ENCODE data around the gene LCE6A. TPM values are rescaled to one million over a fixed set of nuclear protein-coding genes. Genes with fewer than 3 reads are reported as not detected.

LCE6A gene
- polyA plus RNA-seq, 4 donors: not detected

DNA sequence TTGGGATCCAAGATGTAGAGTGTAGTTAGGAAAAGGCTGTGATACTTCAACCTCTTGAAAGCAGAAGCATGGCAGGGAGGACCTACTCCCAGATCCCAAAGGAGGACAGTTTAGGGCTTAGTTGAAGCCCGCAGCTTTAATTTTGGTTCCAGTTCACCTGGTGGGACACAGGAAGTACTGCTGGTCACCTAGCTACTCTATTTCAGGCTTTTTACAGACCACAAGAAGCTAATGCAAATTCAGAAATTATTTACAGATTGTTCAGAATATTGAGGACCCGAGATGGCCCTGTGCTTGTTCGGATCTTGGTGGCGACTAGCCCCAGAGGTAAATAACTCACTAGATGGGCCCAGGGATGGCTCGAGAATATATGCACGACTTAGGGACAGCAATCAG, 29.1 kb downstream of the LCE6A start:
- DNase-seq (ENCODE audit: low read depth in 4 of 4, low spot score in 3 of 4): no peak

DNA sequence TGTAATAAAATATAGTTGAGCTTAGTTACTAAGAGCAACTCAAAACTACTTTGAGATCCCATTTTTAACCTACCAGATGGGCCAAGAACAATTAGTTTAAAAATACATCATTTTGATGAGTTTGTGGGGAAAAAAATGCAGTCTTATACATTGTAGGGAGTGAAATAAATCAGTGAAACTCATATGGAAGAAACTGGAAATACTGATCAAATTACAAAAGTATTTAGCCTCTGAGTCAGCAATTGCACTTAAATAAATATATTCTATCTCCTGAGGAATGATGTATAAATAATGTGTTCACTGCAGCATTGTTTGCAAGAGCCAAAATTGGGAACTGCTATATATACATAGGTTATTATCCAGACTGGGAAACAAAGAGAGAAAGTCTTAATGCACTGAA, 30.8 kb downstream of the LCE6A start:
- DNase-seq (ENCODE audit: low read depth in 4 of 4, low spot score in 3 of 4): no peak

DNA sequence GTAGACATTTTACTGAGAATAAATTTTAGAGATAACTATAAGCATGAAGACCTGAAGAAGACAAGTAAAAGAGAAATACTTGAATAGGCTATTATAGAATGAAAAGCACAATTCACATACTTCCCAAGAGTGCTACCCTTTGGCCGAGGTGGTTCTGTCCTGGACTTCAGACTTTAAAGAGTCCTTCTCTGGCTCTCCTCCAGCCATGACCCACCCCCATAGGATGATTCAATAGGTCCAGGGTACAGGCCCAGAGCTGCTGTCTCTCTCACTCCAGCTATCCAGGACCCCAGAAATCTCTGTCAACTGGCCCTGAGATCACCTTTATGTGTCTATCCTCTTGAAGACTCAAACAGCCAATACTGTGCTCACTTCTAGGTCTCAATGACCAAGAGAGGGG, 34.2 kb downstream of the LCE6A start:
- DNase-seq (ENCODE audit: low read depth in 4 of 4, low spot score in 3 of 4): no peak

DNA sequence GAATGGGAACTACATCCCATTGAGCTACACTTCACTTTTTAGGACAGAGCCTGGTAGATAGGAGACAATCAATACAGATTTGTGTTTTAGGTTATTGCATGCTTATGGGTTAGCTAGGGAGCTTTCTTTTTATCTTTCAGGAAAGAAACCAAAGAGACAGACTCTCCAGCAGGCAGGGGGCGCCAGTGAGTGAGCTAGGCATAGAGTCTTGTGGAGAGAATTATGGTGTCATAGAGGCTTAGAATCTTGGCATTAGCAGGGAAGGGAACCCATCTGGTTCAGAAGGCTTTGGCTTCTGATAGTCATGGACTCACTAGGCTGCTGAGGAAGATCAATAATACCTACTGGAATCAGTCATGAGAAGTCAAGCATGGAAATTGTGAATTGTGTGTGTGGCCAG, 35.4 kb downstream of the LCE6A start, which contains the start of gene SMCP:
SMCP (plus strand) TSS at position 281 of the 400 bp plus-strand sequence. CDS start 6,101 bp downstream, outside the sequence.
- no peak for DNase-seq (ENCODE audit: low read depth in 4 of 4, low spot score in 3 of 4)

DNA sequence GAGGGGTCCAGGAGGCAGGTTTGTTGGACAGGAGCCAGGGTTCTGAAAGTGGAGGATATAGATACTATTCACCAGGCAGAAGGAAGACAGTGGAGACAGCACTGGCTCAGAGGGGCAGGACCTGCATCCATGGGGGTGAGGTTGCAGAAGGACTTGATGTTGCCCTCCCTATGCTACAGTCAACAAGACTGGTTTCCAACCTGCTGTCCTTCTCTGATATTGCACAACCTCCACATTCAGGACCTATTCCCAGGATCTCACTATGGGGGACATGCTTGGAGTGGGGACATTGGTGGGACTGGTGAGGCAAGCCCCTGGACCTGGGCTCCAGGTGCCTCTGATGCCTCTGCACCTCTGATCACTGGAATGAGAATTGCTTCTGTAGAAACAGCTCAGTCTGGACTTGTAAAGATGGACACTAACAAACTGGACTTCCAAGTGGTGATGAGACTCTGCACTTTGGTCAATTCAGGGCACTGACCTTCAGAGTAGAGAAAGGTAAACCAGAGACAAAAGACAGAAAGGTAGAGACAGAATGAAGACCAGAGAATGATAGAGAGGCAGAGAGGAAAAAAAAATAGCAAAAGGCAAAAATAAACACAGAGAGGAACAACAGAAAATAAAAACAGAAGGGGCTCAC, 37.0 kb downstream of the LCE6A start:
- DNase-seq (ENCODE audit: low read depth in 4 of 4, low spot score in 3 of 4): no peak

DNA sequence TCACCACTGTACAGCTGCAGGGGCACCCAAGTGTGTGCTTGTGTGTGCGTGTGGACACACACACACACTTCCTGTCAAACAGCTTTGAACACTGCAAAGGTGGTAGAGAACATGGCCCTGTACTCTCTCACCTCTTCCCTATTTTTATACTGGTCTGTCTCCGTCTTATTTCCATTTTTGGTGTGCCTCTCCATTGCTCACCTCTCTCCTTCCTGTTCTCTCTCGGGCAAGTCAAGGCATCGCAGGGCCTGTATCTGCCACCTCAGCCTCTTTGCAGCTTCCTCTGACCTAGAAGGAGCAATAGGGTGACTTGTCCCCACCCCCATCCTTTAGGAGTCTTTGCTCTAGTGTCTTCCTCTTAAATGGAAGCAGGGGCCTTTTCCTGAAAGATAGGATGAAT, 37.7 kb downstream of the LCE6A start:
- DNase-seq (ENCODE audit: low read depth in 4 of 4, low spot score in 3 of 4): no peak

DNA sequence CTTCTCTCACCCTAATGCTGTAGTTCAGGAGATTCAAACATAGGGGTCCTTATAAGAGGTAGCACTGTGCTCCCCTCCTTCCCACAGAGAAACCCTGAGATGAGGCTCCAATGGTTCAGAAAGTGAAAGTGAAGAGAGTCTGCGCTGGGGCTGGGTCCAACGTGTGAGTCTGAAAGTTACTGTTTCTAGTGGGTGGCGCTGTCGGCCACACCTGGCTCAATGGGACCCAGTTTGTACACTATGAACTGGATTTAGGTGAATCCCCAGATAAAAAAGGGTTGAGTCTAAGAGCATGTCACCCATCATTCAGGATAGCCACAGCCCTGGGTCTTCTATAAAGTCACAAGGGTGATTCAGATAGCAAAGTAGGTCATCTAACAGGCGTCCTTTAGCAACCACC, 38.3 kb downstream of the LCE6A start:
- no peak for DNase-seq (ENCODE audit: low read depth in 4 of 4, low spot score in 3 of 4)

DNA sequence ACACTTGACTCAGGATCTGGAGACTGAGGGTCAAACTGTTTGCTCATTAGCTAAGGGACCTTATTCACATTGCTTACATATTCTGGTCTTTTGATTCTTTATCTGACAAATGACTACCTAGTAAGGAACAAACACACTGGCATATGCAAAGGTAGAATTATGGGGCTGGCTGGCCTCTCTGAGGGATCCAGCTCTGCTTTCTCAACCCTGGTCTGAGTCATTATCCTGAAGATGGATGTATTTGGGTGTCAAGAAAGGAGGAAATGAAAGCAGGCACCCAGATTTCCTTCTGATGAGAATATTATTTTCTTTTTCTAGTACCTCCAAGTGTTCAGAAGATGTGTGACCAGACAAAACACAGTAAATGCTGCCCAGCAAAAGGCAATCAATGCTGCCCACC, 41.4 kb downstream of the LCE6A start:
- DNase-seq (ENCODE audit: low read depth in 4 of 4, low spot score in 3 of 4): no peak

DNA sequence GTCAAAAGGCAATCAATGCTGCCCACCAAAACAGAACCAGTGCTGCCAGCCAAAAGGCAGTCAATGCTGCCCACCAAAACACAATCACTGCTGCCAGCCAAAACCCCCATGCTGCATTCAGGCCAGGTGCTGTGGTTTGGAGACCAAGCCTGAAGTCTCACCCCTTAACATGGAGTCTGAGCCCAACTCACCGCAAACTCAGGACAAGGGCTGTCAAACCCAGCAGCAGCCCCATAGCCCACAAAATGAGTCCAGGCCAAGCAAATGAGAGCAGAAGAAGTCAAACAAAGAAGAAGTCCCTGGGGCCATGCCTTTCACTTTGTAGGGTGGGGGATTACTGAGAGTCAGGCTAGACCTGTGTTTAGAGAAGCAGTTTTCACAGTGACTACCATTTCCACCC, 41.9 kb downstream of the LCE6A start:
- DNase-seq (ENCODE audit: low read depth in 4 of 4, low spot score in 3 of 4): no peak

DNA sequence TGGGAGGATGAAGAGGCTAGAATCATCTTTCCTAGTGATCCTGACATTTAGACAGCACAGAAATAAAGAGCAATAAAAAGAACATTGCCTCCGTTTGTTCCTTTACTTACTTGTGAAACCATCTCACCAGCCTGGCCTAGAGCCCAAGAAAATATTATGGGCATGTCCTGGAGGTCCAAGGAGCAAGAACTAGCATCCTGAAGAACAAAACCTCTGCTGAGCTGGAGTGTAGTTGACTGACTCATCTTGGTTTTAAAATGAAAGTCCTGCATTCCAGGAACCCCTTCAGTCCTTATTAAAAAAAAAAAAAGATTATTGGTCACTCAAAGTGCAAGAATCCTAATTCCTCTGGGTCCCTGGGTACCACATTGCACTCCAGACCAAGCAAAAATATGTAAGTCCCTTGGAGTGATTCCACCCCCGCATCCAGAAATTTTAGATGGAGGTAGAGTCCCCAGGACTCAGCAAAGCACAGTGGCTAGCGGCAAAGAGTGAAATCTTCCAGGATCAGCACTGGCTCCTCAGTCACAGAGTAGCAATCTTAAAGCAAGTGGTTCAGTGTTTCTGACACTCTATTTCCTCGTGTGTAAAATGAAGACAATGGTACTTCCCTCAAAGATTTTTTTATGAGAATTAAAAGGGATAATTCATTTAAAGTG, 42.4 kb downstream of the LCE6A start:
- no peak for DNase-seq (ENCODE audit: low read depth in 4 of 4, low spot score in 3 of 4)

DNA sequence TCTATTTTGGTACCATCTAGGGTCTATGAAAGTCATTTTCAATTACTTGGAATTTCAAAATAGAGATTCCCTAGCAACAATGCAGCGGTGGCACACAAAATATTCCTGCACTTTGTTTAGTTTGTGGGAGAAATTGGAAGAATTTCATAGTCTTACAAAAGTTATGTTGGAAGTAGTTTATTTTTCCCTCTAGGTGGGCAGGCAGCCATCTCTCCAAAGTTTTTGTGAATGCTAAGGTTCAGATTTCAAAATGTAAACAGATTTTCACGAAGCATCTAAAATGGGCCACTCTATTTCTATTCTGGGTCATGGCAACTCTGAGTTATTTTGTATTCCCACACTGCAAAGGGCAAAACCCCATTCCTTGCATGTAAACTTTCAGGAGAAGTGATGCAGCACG, 43.4 kb downstream of the LCE6A start:
- no peak for DNase-seq (ENCODE audit: low read depth in 4 of 4, low spot score in 3 of 4)

DNA sequence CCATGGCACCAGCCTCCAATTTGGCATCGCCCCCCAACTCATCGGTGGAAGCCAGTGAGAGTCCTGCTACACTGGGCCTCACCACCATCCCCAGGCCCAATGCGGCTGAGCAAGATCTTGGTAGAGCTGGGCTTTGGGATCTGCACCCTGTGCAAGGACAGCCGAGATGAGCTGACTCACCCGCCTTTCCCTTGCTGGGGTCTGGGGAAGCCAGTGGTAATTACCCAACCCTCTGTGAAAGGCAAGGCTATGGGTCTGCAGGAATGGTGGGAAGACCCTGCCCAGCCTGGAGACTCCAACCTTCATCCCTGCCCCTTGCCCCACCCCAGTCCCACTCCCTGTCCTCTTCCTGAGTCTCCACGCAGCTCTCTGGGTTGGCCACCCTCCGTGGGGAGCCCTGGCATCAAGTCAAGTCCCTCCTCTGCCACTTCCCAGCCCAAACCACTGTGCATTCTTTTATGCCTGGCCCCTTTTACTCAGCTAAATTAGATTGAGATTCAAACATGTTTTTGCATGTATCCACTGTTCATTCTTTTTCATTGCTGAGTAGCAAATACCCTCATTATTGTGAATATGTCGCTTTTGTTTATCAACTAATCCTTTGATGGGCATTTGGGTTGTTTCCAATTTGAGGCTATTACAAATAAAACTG, 44.2 kb downstream of the LCE6A start:
- no peak for DNase-seq (ENCODE audit: low read depth in 4 of 4, low spot score in 3 of 4)

DNA sequence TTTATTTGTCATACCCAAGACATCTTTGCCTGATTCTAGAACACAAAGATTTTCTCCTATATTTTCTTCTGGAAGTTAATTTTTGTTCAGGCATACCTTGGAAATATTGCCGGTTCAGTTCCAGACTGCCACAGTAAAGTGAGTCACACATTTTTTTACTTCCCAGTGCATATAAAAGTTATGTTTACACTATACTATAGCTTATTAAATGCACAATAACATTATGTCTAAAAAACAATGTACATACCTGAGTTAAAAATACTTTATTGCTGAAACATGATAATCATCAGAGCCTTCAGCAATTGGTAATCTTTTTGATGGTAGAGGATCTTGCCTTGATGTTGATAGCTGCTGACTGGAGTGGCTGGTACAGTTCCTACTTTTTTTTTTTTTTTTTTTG, 45.5 kb downstream of the LCE6A start:
- DNase-seq (ENCODE audit: low read depth in 4 of 4, low spot score in 3 of 4): no peak

Other genes with a start within 250 kb of the LCE6A start
- gene LCE3C, start 242.6 kb upstream of the LCE6A start, polyA plus RNA-seq (ENCODE audit: insufficient read length in 4 of 4): not detected
- not detected for gene LCE3B, start 229.0 kb upstream of the LCE6A start, polyA plus RNA-seq (ENCODE audit: insufficient read length in 4 of 4)
- not detected for gene LCE3A, start 219.8 kb upstream of the LCE6A start, polyA plus RNA-seq (ENCODE audit: insufficient read length in 4 of 4)
- gene LCE2D, start 179.5 kb upstream of the LCE6A start, polyA plus RNA-seq (ENCODE audit: insufficient read length in 4 of 4): not detected
- not detected for gene LCE2C, start 167.6 kb upstream of the LCE6A start, polyA plus RNA-seq (ENCODE audit: insufficient read length in 4 of 4)
- not detected for gene LCE2B, start 156.7 kb upstream of the LCE6A start, polyA plus RNA-seq (ENCODE audit: insufficient read length in 4 of 4)
- not detected for gene LCE2A, start 144.5 kb upstream of the LCE6A start, polyA plus RNA-seq (ENCODE audit: insufficient read length in 4 of 4)
- not detected for gene LCE4A, start 134.7 kb upstream of the LCE6A start, polyA plus RNA-seq (ENCODE audit: insufficient read length in 4 of 4)
- not detected for gene KPRP, start 84.8 kb upstream of the LCE6A start, polyA plus RNA-seq (ENCODE audit: insufficient read length in 4 of 4)
- gene LCE1F, start 67.7 kb upstream of the LCE6A start, polyA plus RNA-seq (ENCODE audit: insufficient read length in 4 of 4): not detected
- gene LCE1E, start 56.6 kb upstream of the LCE6A start, polyA plus RNA-seq (ENCODE audit: insufficient read length in 4 of 4): not detected
- gene LCE1D, start 46.1 kb upstream of the LCE6A start, polyA plus RNA-seq (ENCODE audit: insufficient read length in 4 of 4): not detected
- gene LCE1C, start 36.2 kb upstream of the LCE6A start, polyA plus RNA-seq (ENCODE audit: insufficient read length in 4 of 4): not detected
- gene LCE1B, start 30.9 kb upstream of the LCE6A start, polyA plus RNA-seq (ENCODE audit: insufficient read length in 4 of 4): not detected
- not detected for gene LCE1A, start 15.4 kb upstream of the LCE6A start, polyA plus RNA-seq (ENCODE audit: insufficient read length in 4 of 4)
- not detected for gene LCE7A, start 17.1 kb downstream of the LCE6A start, polyA plus RNA-seq (ENCODE audit: insufficient read length in 4 of 4)
- gene SMCP, start 35.5 kb downstream of the LCE6A start, polyA plus RNA-seq (ENCODE audit: insufficient read length in 4 of 4): not detected
- under 1 TPM in 3 of 4 donors, not detected in 1; 0.24 to 0.67 (median 0.55) TPM for gene IVL, start 65.7 kb downstream of the LCE6A start, polyA plus RNA-seq (ENCODE audit: insufficient read length in 4 of 4)
- not detected for gene SPRR5, start 104.3 kb downstream of the LCE6A start, polyA plus RNA-seq (ENCODE audit: insufficient read length in 4 of 4)
- gene SPRR4, start 127.8 kb downstream of the LCE6A start, polyA plus RNA-seq (ENCODE audit: insufficient read length in 4 of 4): not detected
- gene SPRR1A, start 141.2 kb downstream of the LCE6A start, polyA plus RNA-seq (ENCODE audit: insufficient read length in 4 of 4): under 1 TPM in 1 of 4 donors, not detected in 3; 0.21 TPM
- under 1 TPM in 2 of 4 donors, not detected in 2; 0.18 to 0.49 TPM for gene SPRR3, start 158.9 kb downstream of the LCE6A start, polyA plus RNA-seq (ENCODE audit: insufficient read length in 4 of 4)
- gene SPRR1B, start 188.3 kb downstream of the LCE6A start, polyA plus RNA-seq (ENCODE audit: insufficient read length in 4 of 4): not detected
- not detected for gene SPRR2D, start 198.3 kb downstream of the LCE6A start, polyA plus RNA-seq (ENCODE audit: insufficient read length in 4 of 4)
- under 1 TPM in 1 of 4 donors, not detected in 3; 0.09 TPM for gene SPRR2A, start 214.7 kb downstream of the LCE6A start, polyA plus RNA-seq (ENCODE audit: insufficient read length in 4 of 4)
- under 1 TPM in 1 of 4 donors, not detected in 3; 0.17 TPM for gene SPRR2B, start 228.8 kb downstream of the LCE6A start, polyA plus RNA-seq (ENCODE audit: insufficient read length in 4 of 4)